GM18517 (cell line): ENCODE results near the gene HOXB3.
A peak's percentile ranks its signal among the peaks of the same experiment; 100 is the strongest.

ENCODE experiments used
- ATAC-seq: cut with Tn5 transposase; IDR thresholded peaks from one replicate; pipeline ENCODE4 v1.9.1; 2021; ENCODE audit warnings: mild to moderate bottlenecking, moderate library complexity; ENCODE audit not compliant: unreplicated experiment

HOXB3 gene

DNA sequence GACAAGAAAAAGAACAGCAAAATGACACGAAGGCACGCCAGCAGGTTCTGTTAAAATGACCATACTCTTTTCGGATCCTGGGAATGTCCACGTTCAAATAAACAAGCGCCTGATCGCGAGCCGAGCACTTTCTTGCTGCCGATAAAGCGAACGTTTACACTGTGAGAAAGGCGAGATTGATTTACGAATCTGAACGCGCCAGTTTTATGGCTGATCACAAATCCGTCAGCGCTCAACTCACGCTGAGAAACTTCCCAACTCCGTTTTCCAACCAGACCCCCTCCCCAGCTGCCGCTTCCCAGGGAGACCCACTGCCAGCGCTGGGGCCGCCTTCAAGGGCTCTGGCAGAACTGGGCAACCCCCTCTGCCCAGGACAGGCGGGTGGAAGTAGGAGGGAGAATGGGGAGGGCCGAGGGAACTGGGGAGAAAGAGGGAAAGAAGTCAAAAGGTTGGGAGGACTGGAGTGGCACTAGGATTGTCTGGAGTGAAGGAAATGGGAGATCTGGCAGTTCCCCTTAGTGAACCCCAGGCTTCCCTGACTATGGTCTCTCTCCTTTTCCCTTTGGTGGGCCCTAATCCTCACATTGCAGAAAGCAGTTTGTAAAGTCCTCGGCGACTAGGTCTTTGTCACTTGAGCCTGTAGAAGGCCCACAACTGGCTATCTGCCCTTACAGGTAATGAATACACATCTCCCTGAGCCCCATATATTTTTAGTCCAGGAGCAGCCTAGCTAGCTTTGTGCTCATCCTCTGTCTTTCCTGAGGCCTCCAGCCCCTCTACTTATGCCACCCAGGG lies 18.8 kb downstream of the HOXB3 start:
- ATAC-seq: no peak

DNA sequence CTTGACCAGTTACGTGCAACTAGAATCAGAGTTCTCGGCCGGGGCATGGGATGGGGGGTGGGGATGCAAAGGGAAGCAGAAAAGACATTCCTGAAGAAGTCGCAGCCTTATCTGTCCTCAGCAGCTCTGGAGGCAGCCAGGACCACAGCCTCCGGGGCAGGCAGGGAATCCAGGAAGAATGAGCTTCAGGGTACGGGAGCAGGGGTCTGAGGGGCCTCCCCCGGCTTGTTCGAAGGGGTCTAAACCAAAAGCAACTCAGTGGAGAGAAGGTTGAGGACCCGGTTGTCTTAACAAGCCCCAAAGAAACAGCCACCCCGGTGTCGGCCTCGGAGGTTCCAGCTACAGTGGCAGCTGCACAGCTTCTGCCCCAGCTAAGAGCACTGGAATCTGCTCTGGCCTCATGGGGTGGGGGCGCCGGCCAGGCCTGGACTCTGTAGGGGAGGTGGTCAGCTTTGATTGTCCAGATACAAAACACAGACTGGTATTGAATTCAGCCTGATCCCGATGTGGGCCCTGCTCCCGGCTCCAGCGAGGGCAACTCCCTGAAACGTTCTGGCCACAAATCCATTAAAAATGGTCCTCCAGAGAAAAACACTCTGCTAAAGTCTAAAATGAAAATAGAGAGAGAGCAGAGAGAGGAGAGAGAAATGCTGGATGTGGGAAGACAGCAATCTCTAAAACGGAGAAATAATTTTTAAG lies 19.6 kb downstream of the HOXB3 start:
- no peak for ATAC-seq

DNA sequence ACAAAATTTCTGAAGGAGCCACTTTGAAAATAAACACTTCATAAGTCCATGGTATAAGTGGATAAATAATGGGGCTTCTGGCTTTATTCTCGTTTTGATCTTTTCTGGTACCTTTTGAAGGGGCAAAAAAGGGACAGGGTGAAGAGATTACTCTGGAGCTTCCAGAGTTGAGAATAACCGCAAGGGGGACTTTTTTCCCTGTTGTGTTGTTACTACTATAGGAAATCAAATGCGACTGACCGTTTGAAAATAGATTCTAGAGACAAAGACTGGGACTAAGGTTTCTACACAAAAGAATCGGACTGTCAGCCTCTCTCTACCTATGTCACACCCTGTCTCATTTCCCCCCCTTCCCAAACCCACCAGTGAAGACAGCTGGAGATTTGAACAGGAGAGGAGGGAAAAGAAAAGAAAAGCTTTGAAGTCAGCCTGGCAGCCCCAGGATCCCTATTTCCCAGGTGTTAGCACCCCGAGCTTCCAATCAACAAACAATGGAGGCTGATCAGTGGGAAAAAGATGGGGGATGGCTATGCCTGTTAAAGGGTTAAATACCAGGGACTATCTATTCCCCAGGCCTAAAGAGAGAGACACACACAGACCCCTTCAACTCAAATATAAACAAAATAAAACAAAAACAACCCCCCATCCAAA lies 20.2 kb downstream of the HOXB3 start:
- ATAC-seq: no peak

DNA sequence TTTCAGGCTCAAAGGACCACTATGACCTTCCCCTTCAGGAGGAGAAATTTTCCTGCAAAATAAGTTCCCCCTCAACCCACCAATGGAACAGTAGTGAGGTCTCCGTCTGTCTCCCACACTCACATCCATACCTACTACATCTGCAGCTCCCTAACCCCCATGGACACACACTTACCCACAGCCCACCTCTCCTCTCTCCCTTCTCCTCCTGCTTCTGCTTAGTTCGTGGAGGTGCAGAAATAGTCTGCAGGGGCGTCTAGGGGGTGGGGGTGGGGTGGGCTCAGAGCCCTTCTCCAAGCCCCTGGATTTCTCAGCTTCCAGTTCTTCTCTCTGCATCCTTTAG lies 20.8 kb downstream of the HOXB3 start:
- no peak for ATAC-seq

DNA sequence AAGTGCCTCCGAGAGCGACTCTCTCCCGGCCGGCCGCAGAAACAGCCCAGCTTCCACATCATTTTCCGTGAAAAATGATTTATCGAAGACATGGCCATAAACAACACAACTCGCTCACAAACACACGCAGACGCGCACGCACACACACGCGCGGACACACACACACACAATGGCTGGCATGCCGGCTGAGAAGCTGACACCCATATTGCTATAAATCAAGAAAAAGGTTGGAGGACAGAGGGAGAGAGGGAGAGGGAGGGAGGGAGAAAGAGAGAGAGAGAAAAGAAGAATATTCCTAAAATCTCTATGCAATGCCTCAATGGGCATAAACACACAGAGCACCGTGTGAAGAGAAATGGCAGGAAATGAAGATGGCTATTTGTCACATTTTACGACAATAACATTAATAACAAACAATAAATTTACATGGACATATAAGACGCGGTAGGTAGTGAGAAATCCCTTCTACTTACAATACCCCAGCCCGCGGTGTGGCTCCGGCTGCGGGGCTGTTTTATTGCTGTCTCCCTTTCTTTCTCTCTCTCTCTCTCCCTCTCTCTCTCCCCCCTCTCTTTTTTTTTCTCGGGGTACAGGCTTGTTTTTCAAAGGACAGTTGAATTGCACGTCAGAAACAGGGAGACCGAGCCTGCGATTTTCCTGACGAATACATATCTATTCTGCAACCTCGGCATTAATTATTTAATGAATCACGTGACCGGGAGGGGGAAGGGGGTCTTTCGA lies 21.4 kb downstream of the HOXB3 start:
- no peak for ATAC-seq

DNA sequence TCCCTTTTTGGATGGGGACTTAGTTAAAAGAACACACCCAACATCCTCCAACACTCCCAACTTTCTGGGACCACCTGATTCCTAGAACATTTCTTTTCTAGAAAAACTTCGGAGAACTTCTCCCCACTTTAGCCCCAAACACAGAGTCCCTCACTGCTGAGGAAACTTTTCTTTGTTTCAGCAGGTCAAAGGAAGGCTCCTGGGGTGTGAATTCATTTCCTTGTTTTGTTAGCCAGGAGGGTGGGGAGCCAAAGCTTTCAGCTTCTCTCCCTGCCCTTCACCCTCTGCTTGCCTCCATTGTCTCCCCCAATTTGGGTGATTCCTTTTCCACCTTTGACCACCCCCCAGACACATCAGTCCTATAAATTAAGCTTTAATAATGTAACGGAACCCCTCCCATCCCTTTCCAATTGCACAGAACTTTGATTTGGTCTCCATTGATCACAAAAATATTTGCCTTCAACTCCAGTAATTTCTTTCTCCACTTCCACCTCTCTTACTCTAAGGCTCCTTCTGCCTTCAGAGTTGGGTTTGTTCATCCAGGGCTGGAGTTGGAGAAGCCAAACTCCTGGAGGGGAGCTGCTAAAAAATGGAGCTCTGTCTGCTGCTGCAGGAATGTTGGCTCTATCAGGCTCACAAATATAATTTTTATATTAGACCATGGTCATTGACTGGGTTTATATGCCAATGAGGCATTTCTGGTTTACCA lies 22.2 kb downstream of the HOXB3 start:
- ATAC-seq: no peak

DNA sequence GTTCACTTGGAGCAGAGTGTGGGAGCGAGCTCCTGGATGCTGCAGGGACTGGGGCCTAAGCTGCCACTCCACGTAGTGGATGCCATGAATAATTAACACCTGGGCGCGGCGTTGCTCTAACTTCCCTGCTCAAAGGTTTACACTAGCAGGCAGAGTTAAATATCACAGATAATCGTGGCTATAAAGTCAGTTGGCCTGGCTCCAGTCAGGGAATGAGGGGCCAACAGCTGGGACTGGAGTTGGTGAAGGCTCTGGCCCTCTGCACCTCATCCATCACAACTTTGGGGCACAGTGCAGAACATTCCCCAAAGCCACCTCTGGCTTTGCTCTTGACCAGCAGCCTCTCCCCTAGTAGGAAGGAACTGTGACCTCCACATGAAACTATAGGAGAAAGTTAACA lies 22.8 kb downstream of the HOXB3 start:
- no peak for ATAC-seq

DNA sequence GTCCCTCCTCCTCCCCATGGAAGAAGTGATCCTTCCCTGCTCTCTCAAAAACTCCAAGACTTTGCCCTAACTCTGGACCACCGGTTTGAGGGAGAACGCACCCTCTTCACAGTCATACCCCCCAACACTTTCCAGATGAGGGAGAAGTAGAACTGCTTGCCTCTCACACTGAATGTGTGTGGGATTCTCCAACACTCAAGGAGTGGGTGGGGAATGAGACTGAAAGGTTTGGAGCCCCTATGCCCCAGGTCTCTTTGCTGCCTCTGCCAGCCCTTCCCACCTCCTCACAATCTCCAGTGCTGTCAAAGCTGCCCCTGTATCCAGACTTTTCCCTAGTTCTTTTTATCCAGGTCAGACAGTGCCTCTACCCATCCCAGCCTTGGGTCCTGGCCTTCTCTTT lies 23.3 kb downstream of the HOXB3 start:
- no peak for ATAC-seq

DNA sequence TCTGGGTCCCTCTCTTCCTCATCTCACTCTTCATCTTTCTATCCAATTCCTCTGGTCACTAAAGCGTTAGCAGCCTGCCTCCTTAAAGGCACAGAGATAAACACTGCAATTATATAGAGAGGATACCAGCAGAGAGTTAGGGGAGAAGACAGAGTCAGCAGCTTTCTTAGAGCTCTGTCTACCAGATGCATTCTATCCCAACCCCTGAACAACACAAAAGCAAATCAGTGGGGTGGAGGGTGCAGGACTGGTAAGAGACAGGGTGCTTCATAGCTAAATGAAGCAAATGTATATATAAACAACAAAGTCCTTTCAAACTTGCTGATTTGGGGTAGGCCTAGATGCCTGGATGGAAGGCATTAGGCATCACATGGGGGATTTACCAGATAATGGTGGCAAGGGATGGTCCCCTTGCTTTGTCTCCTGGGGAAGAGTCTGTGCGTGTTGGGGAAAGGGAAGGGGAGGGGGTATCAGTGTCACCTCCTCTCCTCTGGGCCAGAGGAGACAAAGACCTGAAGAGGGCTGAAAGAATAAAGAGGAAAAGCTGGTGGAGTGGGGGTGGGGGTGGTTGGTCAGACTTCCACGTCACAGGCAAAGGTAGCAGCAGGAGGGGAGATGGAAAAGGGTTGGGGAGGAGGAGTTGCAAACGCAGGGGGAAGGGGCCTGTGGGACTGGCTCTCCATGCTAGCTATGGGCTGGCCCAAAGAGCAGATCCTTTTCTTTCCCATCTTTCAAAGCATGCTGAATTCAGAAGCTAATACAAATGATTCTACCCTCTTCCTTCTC lies 23.9 kb downstream of the HOXB3 start:
- no peak for ATAC-seq

DNA sequence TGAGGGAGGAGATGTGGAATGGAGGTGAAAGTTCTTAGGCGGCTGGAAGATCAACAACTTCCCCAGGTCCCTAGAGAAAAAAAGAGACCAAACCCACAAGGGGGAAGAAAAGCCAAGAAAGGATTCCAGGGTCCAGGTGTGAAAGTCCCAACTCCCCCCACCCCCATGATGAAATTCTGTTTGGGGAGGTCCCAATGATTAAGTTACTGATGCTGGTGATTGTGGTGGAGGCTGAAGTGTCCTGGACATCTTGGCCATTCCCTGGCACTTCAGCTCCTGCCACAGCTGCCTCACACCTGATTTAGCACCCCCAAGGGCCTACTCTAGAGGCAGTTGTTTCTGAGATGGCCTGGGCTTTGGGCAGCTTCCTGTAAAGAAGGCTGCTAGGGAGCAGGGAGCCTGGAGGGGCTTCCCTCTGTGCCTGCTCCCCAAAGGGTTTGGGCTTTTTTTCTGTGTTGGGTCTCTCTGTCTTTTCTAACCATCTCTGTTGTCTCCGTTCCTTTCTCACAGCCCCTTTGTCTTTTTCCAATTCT lies 25.0 kb downstream of the HOXB3 start:
- ATAC-seq: no peak

DNA sequence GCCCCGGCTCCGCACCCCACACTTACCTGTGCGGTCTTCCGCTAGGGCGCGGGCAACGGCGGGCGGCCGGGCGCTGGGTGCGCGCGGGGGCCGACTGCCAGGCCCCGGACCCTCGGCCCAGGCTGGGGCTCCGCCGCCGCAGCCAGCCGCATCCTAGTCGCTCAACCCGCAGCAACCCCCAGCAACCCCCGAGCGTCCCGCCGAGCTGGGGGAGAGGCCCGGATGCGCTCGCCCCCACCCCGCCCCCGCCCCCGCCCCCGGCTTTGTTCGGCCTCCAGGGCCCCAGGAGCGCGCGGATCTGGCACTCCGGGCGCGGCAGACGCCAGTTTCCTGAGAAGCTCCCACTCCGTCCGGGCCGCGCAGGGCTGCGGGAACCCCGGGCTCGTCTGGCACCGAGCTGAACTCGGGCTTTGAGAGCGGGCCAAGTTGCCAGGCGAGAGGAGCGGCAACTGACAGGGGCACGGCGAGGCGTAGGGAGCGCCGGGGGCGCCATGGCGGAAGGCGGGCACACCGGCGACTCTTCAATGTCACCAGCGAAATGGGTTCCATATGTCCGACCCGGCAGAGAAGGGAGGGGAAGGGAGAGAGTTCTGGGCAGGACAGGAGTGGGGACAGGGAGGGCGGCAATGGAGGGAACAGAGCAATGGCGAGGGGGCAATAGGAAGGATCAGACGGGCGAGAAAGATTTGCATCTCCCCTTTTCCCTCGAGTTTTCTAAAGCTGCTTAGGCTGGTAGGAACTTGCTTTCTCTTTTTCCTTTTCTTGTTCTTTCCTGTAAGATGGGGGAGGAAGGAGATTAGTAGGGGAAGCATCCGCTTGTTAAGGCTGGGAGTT lies 25.6 kb downstream of the HOXB3 start:
- ATAC-seq: no peak

DNA sequence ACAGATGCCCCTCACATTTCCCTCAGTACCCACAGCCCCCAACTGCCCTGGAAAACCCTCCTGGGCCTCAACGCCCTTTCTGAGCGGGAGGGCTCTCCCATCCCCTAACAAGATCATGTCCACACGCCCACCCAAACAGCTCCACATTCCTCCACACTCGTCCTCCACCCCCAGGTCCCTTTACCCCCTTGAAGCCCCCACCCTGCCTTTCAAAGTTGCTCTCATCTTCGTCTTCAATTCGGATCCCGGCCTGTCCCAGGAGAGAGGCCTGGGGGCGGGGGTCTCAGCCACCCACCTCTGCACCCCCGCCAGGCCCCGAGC lies 26.2 kb downstream of the HOXB3 start:
- no peak for ATAC-seq

DNA sequence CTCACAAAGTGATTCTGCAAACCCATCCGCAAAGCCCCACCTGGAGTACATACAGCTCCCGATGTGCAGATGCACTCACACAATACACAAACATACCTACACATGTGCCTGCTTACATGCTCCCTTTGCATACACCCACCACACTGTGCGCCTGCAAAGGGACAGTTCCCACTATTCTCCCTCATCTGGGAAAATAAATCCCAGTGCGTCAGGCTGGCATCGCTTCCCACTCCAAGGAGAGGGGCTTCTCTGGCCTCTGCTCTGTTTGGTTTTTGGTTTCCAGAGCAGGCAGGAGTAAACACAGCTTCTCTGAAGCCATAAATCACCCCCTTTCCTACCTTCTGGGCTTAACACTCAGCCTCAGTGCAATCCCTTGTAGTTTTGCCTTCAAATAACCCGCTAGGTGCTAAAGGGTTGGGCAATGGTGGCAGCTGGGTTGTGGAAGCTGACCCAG lies 26.6 kb downstream of the HOXB3 start:
- ATAC-seq: no peak

DNA sequence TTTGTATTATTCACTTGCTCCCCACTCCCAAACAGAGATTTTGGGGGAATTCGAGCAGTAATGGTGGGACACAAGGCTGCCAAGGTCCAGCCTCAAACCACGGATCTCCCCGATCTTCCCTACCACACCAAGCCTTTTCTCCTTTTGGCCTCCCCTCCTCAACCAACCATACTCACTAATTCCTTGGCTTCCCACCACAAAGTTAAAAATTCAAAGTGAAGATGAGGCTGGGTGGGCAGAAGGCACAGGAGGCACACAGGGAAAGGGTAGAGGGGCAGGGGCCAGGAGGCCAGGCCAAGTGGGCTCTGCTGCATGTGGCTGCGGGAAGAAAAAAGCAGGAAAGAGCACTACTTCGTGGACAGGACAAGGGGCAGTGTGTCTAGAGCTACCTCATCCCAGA lies 27.1 kb downstream of the HOXB3 start:
- ATAC-seq: no peak

DNA sequence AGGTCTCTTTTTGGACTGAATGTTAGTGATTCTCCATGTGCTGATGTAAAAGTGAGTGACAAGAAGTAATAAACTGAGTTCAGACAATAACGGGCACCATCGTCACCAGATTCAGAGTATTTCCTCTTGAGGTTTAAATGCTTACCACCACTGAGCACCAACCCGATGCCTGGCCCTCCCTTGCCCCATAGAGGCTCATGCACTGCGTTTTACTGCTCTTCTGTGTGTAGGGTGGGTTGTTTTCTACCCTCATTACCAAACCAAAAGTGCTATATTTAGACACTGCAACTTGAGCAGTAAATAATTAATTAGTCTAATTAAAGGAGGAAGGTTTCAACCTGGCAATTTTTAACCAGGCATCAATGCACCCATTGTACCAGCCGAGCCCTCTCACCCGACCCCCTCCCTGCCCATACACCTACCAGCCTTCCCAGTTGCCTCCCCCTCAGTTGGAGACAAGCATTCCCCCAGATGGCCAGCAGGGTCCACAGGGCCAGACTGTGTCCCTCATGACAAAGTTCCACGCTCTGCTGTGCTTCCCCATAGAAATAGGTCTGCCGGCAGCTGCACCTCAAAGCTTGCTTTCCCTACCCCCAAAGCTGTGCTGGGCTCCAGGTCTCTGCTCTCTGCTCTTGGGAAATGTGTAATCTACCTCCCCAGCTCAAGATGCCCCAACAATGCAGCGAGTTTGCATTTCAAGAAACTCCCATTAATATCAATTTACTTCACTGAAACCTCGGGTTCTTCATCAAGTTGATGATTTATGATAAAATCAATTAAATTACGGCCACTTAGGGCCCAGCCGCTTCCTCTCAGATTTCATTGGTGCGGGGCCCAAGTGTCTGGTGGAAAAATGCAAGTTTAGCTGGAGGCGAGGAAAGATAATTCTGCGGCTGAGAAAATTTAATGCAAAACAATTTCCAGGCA lies 27.9 kb downstream of the HOXB3 start:
- ATAC-seq: peak; percentile 64

DNA sequence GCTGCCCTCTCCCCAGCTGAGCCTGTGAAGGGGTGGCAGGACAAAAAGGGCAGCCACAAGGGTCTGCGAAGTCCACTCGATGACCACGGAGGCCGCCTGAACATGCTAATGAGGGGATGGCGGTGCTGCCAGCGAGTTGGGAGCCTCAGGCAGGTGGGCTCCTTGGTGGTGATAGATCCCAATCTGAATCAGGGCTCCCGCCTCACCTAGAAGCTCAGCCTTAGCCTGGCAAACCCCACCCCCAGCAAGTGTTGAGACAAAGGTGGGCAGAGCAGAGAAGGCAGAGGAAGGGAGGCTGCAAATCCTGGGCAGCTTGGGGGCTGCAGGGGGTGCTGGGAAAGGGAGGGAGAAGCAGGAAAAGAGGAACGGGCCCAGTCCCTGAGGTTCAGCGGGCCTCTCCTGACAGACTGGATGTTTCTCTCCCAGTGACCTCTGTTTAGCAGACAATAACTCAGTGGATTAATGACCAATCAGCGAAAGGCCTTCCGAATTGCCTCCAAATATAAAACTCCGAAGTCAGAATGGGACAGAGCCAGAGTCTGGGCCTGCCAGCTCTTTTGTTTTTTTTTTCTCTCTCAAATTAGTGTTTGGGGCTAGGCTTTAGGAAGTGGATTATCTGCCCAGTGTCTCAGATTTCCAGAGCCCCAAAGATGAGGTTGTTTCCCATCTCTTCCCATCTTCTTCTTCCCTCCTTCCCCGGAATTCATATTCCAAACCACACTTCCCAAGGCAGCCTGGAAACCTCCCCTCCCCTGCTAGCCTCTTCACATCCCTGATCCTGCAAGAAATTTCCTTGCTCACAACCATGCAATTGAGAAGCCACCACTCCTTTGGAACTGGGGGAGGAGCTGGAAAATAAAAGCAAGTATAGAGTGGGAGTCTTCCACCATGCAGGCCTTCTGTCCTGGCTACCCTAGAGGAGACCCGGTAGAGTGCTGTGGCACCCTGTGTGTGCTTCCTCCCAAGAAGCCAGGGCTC lies 29.9 kb downstream of the HOXB3 start:
- ATAC-seq: no peak
